ENCODE measurements around the gene ZNF296. TPM values are rescaled to one million over a fixed set of nuclear protein-coding genes. Genes with fewer than 3 reads are reported as not detected.
"Not testable (repeated sequence)": the region's sequence is repeated elsewhere in the genome, so short reads cannot be mapped to it uniquely, and the experiment has no call there.

ZNF296 gene
- total RNA-seq, 2 experiments from 2014 or later = 13.5 to 31.4 TPM

- Histone ChIP-seq H3K36me3 (ENCODE audit: insufficient read depth, low read length) (peaks cover 8% of the 10 kb centered on the region), H3K27ac (ENCODE audit: low read depth, low read length, poor library complexity, severe bottlenecking) (no peak overlapping the region), H3K4me1 (ENCODE audit: insufficient read depth, low read length, poor library complexity, severe bottlenecking) (peaks cover 56% of the 10 kb centered on the region), H3K9me2 (ENCODE audit: insufficient read depth, low read length) (no peaks in the 10 kb centered on the region), H2AFZ (ENCODE audit: low read length) (no peak overlapping the region), H3K4me2 (ENCODE audit: low read length) (no peak overlapping the region), H3K4me3 (ENCODE audit: low read depth, low read length, poor library complexity, severe bottlenecking) (no peak overlapping the region), H3K9me3 (ENCODE audit: low read length) (no peaks in the 10 kb centered on the region), H3K79me2 (ENCODE audit: insufficient read depth, low read depth, low read length) (peaks cover 40% of the 10 kb centered on the region; the same call in 1 of the 2 replicates), H4K20me1 (ENCODE audit: insufficient read depth, low read length) (peaks cover 12% of the 10 kb centered on the region; the same call in 1 of the 2 replicates)
- CTCF ChIA-PET (ENCODE audit: unreplicated experiment) = no interaction called here
- no TSS peak for BruUV-seq (replicated peaks)
- no peak for TF ChIP-seq CTCF (conservative IDR thresholded peaks at IDR 0.05; ENCODE audit: low read length)
- no peak for TF ChIP-seq EZH2phosphoT487 (IDR thresholded peaks at IDR 0.05; ENCODE audit: borderline replicate concordance, low read depth, low read length)
- intact Hi-C loops (cut with micrococcal nuclease; ENCODE audit: unreplicated experiment) = no loop called here
- POLR2A ChIA-PET = no interaction called here
- DNase-seq (ENCODE audit: low spot score) = no peak
Observed at GRCh38 chr19:45121827-45122345, 45.6 kb upstream of the ZNF296 start.

- Histone ChIP-seq H3K79me2 (ENCODE audit: insufficient read depth, low read depth, low read length) (peaks cover 35% of the 10 kb centered on the region; the same call in 1 of the 2 replicates), H3K9me3 (ENCODE audit: low read length) (no peaks in the 10 kb centered on the region), H3K27ac (ENCODE audit: low read depth, low read length, poor library complexity, severe bottlenecking) (peak overlapping the region; percentile 66), H3K4me1 (ENCODE audit: insufficient read depth, low read length, poor library complexity, severe bottlenecking) (peaks cover 46% of the 10 kb centered on the region), H4K20me1 (ENCODE audit: insufficient read depth, low read length) (peaks cover 12% of the 10 kb centered on the region; the same call in 1 of the 2 replicates), H3K4me3 (ENCODE audit: low read depth, low read length, poor library complexity, severe bottlenecking) (no peak overlapping the region), H3K36me3 (ENCODE audit: insufficient read depth, low read length) (peaks cover 5% of the 10 kb centered on the region), H3K9me2 (ENCODE audit: insufficient read depth, low read length) (no peaks in the 10 kb centered on the region), H3K4me2 (ENCODE audit: low read length) (peak overlapping the region; percentile 67), H2AFZ (ENCODE audit: low read length) (no peak overlapping the region)
- no TSS peak for BruUV-seq (replicated peaks)
- no peak for DNase-seq (ENCODE audit: low spot score)
- CTCF ChIA-PET (ENCODE audit: unreplicated experiment) = no interaction called here
- TF ChIP-seq EZH2phosphoT487 (IDR thresholded peaks at IDR 0.05; ENCODE audit: borderline replicate concordance, low read depth, low read length) (no peak), CTCF (conservative IDR thresholded peaks at IDR 0.05; ENCODE audit: low read length) (no peak)
- POLR2A ChIA-PET = no interaction called here
- intact Hi-C loops (cut with micrococcal nuclease; ENCODE audit: unreplicated experiment) = no loop called here
Observed at GRCh38 chr19:45119582-45119981, 43.3 kb upstream of the ZNF296 start.

GRCh38 chr19:45118591-45119355 lies 42.5 kb upstream of the ZNF296 start:
- peaks cover 35% of the 10 kb centered on the region; the same call in 1 of the 2 replicates for H3K79me2 ChIP-seq (ENCODE audit: insufficient read depth, low read depth, low read length)
- POLR2A ChIA-PET = interaction anchor here (0.6 kb wide), 1 partner anchor 59 kb away, joined by 3 read pairs; no protein-coding TSS in a partner anchor
- H3K9me2 ChIP-seq (ENCODE audit: insufficient read depth, low read length); BruUV-seq (replicated peaks); H3K36me3 ChIP-seq (ENCODE audit: insufficient read depth, low read length); H3K9me3 ChIP-seq (ENCODE audit: low read length); H4K20me1 ChIP-seq (ENCODE audit: insufficient read depth, low read length); H2AFZ ChIP-seq (ENCODE audit: low read length); CTCF ChIA-PET (ENCODE audit: unreplicated experiment): not testable (repeated sequence)
- H3K4me1 ChIP-seq (ENCODE audit: insufficient read depth, low read length, poor library complexity, severe bottlenecking) = peaks cover 51% of the 10 kb centered on the region
- intact Hi-C loops (cut with micrococcal nuclease; ENCODE audit: unreplicated experiment) = loop anchor here (1.0 kb wide), 1 partner anchor 26 kb away; no protein-coding TSS in a partner anchor
- H3K27ac ChIP-seq (ENCODE audit: low read depth, low read length, poor library complexity, severe bottlenecking) = peak overlapping the region; percentile 66
- H3K4me3 ChIP-seq (ENCODE audit: low read depth, low read length, poor library complexity, severe bottlenecking) = peak overlapping the region; percentile 25
- H3K4me2 ChIP-seq (ENCODE audit: low read length) = peak overlapping the region; percentile 67
- DNase-seq (ENCODE audit: low spot score) = peak; percentile 87

Measured in OCI-LY7 (cell line).